A673 (cell line): ENCODE measurements around the gene TGFA. TPM values are rescaled to one million over a fixed set of nuclear protein-coding genes. Genes with fewer than 3 reads are reported as not detected.

Source experiments
- BruUV-seq: library from RNA; stranded (reverse); fragments of 400-500 nt; replicated peaks from 2 replicates; lab custom pipeline; 2021; lab: Mats Ljungman, UMichigan
- CTCF ChIA-PET: fragments of 300-600 bp; sonication (Branson Sonifier 250); formaldehyde crosslinking; loops from one replicate; lab custom pipeline; 2022; ENCODE audit warnings: antibody characterized with exemption; lab: Charles Lee
- POLR2A ChIA-PET: fragments of 300-600 bp; sonication (Branson Sonifier 250); formaldehyde crosslinking; loops from one replicate; lab custom pipeline; 2022; ENCODE audit warnings: antibody characterized with exemption; ENCODE audit not compliant: low non-redundant PET; lab: Charles Lee
- DNase-seq: peaks from one replicate; pipeline ENCODE4 v3.0.0-alpha.2; 2015; ENCODE audit warnings: low spot score
- H3K27ac ChIP-seq: fragments of 200-600 bp; sonication (generic); 2 replicates; pipeline ENCODE4 v1.5.1; 2016; ENCODE audit warnings: mixed run types, low read depth, mild to moderate bottlenecking, mixed read lengths, antibody characterized with exemption, low read length; ENCODE audit not compliant: poor library complexity, severe bottlenecking
- H3K27me3 ChIP-seq: fragments of 200-600 bp; sonication (generic); replicated peaks from 2 replicates; pipeline ENCODE4 v1.6.1; 2017; ENCODE audit warnings: mixed run types, low read depth, mild to moderate bottlenecking, mixed read lengths, antibody characterized with exemption, low read length; ENCODE audit not compliant: insufficient read depth, poor library complexity
- H3K36me3 ChIP-seq: fragments of 200-600 bp; sonication (generic); 2 replicates; pipeline ENCODE4 v1.6.1; 2016; ENCODE audit warnings: mixed run types, mild to moderate bottlenecking, mixed read lengths, antibody characterized with exemption, low read length; ENCODE audit not compliant: insufficient read depth, poor library complexity, severe bottlenecking
- H3K4me1 ChIP-seq: fragments of 200-600 bp; sonication (generic); 2 replicates; pipeline ENCODE4 v1.6.1; 2017; ENCODE audit warnings: mixed run types, mild to moderate bottlenecking, mixed read lengths, antibody characterized with exemption, low read length; ENCODE audit not compliant: insufficient read depth, poor library complexity, severe bottlenecking
- H3K4me3 ChIP-seq: fragments of 200-600 bp; sonication (generic); 2 replicates; pipeline ENCODE4 v1.5.1; 2016; ENCODE audit warnings: low read depth, mixed run types, mild to moderate bottlenecking, mixed read lengths, low read length; ENCODE audit not compliant: poor library complexity, severe bottlenecking
- H3K9me3 ChIP-seq: fragments of 200-600 bp; sonication (generic); 2 replicates; pipeline ENCODE4 v1.6.1; 2016; ENCODE audit warnings: mixed run types, low read depth, mild to moderate bottlenecking, mixed read lengths, antibody characterized with exemption, low read length; ENCODE audit not compliant: poor library complexity, severe bottlenecking
- CTCF ChIP-seq: fragments of 300-800, 200-600 bp; sonication (generic); conservative IDR thresholded peaks from 2 replicates; pipeline ENCODE4 v1.5.1; 2017; ENCODE audit warnings: low read depth, mild to moderate bottlenecking, antibody characterized with exemption, low read length, moderate library complexity, mixed read lengths
- EZH2 ChIP-seq: fragments of 200-600 bp; sonication (generic); IDR thresholded peaks from 2 replicates; pipeline ENCODE4 v1.6.1; 2017; ENCODE audit warnings: borderline replicate concordance, low read depth, mild to moderate bottlenecking, mixed read lengths, antibody characterized with exemption, low read length; ENCODE audit not compliant: poor library complexity, severe bottlenecking
- intact Hi-C: fragments of 100-400 bp; cut with micrococcal nuclease; formaldehyde crosslinking; loops from one replicate; pipeline ENCODE4 v1.10.0; 2022; ENCODE audit not compliant: unreplicated experiment
- total RNA-seq: library from RNA; stranded (reverse); gene quantifications from 2 replicates; pipeline ENCODE4 v1.2.3, GENCODE V29; 2021

TGFA gene
- total RNA-seq, 1 experiment from 2014 or later, result 0.13 TPM

- CTCF ChIA-PET, result no interaction called here
- intact Hi-C loops, result no loop called here
- Histone ChIP-seq H3K4me1 (peaks cover under 1% of the 10 kb centered on the region), H3K4me3 (no peak overlapping the region), H3K36me3 (no peaks in the 10 kb centered on the region), H3K27me3 (peaks cover 86% of the 10 kb centered on the region), H3K9me3 (no peaks in the 10 kb centered on the region), H3K27ac (no peak overlapping the region)
- POLR2A ChIA-PET, result interaction anchor here (0.7 kb wide), 1 partner anchor 68 kb away, joined by 3 read pairs; no protein-coding TSS in a partner anchor
- BruUV-seq, result no TSS peak
- no peak for DNase-seq
- TF ChIP-seq CTCF, result no peak
- TF ChIP-seq EZH2, result no peak
Observed at GRCh38 chr2:70549064-70549710, 4.4 kb downstream of the TGFA start.

GRCh38 chr2:70548233-70548632 is 5.4 kb downstream of the TGFA start:
- DNase-seq, result no peak
- Histone ChIP-seq H3K9me3 (no peaks in the 10 kb centered on the region), H3K27me3 (peaks cover 82% of the 10 kb centered on the region), H3K4me1 (no peaks in the 10 kb centered on the region), H3K27ac (no peak overlapping the region), H3K36me3 (no peaks in the 10 kb centered on the region), H3K4me3 (no peak overlapping the region)
- no peak for TF ChIP-seq EZH2
- no peak for TF ChIP-seq CTCF
- intact Hi-C loops, result no loop called here
- ChIA-PET CTCF (no interaction called here), POLR2A (no interaction called here)
- no TSS peak for BruUV-seq

GRCh38 chr2:70546885-70547284 is 6.7 kb downstream of the TGFA start:
- intact Hi-C loops, result no loop called here
- Histone ChIP-seq H3K9me3 (no peaks in the 10 kb centered on the region), H3K4me3 (no peak overlapping the region), H3K36me3 (no peaks in the 10 kb centered on the region), H3K27me3 (peaks cover 72% of the 10 kb centered on the region), H3K4me1 (no peaks in the 10 kb centered on the region), H3K27ac (no peak overlapping the region)
- ChIA-PET CTCF (no interaction called here), POLR2A (no interaction called here)
- DNase-seq, result no peak
- no TSS peak for BruUV-seq
- no peak for TF ChIP-seq CTCF
- TF ChIP-seq EZH2, result no peak
